Measurements from ENCODE around the gene MORN5.
"Not testable (repeated sequence)": the region's sequence is repeated elsewhere in the genome, so short reads cannot be mapped to it uniquely, and the experiment has no call there.

The MORN5 gene

GRCh38 chr9:122159026-122159924, at the start of gene MORN5, which contains the start of gene NDUFA8:
Gene MORN5, plus strand, starts transcription at chr9:122159908. Its CDS starts 65 bp downstream, at chr9:122159973.
Gene NDUFA8, minus strand, starts transcription at chr9:122159779. Its CDS starts 102 bp downstream, at chr9:122159677.
- peak; percentile 85 for DNase-seq

DNA sequence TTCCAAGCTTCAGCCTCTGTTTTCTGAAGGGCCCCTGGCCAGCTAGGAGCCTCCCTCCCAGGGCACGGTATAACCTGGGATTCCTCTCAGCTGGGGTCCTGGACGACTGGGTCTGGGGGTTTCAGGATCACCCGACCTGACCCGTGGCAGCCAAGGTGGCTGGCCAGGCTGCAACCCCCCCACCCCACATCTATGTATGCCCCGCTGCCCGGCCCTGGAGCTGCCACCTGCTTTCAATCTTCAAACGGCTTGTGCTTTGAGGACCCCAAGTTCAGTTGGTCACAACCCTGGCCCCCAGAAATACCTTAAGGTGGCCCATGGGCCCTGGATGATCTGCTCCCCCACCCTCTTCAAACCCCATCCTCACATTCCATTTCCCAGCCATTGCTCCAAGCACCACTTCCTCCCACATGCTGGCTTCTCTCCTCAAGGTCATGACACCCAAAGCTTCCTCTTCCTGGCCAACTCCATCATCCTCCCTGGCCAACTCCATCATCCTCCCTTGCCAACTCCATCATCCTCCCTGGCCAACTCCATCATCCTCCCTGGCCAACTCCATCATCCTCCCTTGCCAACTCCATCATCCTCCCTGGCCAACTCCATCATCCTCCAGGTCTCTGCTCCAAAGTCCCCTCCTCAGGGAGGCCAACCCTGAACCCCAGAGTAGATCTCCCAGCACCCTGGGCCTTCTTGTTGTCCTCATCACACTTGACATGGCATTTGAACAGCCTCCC, 49.4 kb upstream of the MORN5 start:
- DNase-seq, result no peak

DNA sequence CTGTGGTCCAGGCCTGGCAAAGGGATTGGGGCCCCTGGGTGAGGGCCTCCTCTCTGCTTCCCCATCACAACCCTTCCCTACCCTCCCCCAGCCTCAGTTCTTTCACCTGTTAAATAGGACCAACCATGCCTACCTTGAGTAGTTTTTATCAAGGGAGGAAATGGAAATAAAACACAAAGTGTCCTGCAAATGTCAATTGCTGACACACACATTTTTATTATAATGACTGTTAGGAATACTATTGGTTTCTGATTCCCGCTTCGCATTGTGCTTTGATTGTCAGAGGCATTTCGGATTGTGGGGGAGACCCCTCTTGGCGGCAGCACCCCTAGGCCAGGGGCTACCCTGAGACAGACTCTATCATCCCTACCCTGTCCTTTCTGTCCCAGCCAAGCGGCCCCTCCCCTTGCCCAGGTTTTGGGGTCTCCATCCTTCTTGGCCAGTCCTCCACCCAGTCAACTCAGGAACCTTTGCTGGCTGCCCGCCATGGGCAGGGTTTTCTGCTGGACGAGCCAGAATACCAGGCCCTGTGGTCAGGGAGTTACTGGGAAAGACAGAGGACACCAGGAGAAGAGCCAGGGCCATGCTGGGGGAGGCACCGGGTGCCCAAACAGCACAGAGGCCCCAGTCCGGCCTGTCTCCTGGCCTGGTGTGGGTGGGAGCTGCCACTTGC, 48.2 kb upstream of the MORN5 start:
- no peak for DNase-seq

DNA sequence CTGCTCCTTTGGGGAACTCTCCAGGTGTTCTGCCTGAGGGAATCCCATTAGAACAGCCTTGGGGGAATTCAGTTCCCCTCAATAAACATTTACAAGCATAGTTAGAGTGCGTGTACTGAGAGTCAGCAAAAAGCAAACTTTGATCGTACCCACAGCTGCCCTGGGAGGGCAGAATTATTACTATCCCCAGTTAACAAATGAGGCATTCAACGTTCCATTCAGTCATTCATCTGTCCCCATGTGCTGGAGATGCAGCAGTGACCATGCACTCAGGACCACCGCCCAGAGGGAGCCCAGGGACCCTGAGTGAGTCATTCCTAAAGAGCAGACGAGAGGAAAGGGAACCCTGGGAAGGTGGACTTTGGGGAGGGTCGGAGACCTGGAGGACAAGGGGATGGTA, 47.5 kb upstream of the MORN5 start:
- no peak for DNase-seq

GRCh38 chr9:122113574-122113973, 46.1 kb upstream of the MORN5 start:
- no peak for DNase-seq

GRCh38 chr9:122115176-122116035, 44.3 kb upstream of the MORN5 start:
- no peak for DNase-seq

DNA sequence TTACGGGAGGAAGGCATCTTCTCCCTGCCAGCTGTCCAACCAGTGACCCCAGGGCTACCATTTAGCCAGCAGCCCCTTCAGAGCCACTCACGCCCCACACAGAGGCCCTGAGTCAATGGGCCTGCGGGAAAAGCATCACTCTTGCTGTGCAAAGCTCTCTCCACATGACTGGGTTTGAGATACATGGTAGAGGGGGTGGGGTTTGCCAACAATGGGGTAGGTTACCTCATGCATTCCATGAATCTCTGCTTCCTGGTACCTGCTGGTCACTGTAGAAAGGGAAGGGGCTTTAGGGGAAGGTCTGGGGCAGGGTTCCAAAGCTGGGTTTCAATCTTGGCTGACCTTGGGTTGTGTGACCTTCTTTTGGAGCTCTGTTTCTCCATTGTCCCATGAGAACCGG, 43.7 kb upstream of the MORN5 start:
- no peak for DNase-seq

DNA sequence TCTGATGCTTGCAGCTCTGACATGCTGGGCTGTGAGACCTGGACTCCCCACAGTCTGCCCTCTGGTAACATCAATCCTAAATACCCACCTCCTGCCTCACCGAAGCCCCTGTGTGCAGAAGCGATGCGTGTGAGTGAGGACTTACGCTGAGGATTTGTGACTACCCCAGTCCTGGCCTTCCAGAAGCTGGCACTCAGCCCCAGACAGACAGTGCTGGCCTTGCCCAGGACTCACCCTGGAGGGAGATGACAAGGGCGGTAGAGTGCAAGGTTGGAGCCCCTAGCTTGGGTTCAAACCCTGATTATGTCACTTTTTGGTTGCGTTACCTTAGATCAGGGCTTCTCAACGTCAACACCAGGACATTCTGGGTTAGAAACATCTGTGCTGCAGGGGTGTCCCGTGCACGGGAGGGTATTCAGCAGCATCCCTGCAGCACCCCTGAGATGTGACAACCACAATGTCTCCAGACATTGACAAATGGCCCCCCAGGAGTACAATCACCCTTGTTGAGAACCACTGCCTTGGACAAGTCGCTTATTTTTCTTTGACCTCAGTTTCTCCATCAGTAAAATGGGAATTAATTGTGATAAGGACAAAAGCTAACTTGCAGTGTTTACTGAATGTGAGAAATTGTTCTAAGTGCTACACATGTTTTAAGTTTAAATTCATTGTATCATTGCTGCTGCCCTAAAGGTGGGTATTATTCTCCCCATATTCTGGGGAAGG, 43.1 kb upstream of the MORN5 start:
- no peak for DNase-seq

GRCh38 chr9:122117241-122117640, 42.5 kb upstream of the MORN5 start:
- DNase-seq, result not testable (repeated sequence)

DNA sequence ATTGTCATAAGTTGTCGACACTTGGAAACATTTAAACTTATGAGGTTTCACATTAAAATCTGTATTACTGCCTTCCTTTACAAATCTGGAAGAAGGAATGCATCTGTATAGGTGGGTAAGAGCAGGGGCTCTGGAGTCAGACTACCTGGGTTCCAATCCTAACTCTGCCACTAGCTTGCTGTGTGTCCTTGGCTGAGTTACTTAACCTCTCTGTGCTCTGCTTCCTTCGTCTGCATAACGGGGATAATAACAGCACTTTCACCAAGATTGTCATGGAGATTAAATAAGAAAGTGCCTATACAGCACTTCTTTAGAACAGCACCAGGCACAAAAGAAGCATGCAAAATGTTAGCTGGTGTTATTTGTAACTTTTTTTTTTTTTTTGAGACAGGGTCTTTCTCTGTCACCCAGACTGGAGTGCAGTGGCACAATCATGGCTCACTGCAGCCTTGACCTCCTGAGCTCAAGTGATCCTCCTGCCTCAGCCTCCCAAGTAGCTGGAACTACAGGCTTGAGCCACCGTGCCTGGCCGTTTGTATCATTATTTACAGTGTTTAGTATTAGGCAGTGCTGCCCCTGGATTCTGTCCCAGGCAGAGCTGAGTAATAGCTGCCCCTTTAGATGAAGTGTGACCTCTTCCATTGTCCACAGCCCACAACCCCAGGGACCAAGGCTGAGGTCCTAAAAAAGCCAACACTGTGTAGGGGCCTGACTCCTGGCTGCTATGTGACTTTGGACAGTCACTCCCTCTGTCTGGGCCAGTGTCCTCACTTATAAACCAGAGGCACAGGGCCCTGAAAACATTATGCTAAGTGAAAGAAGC, 41.2 kb upstream of the MORN5 start:
- no peak for DNase-seq

GRCh38 chr9:122119166-122119521, 40.6 kb upstream of the MORN5 start:
- DNase-seq, result no peak

DNA sequence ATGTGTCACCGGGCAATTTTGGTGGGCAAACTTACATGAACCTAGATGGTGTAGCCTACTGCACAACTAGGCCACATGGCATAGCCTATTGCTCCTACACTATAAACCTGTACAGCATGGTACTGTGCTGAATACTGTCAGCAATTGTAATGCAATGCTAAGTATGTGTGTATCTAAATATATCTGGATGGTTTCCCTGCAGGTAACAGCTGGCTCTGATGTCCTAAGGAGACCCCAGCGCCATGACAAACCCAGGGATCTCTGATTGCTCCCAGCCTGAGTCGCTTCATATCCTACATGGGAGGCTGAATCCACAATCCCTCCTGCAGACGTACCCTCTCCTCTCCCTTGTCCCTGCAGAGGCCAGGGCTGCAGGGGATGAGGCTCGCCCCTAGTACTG, 40.0 kb upstream of the MORN5 start:
- no peak for DNase-seq

GRCh38 chr9:122120316-122121071, 39.2 kb upstream of the MORN5 start:
- no peak for DNase-seq

DNA sequence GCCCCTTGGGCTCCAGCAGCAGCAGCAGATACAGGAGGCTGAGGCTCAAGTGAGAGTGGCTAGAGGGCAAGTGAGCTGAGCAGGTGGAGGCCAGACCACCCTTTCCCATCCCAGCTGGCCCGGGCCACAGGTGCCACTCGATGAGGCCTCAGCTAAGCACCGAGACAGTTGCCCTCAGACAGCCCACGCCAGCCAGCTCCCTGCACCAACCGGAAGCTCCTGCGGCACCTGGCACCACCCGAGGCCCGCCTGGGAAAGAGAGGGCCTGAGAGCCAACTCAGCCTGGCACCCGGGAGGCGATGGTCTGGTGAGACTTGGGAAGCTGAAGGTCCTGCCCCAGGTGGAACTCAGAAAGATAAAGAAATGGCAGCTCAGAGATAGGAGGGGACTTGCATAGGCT, 38.3 kb upstream of the MORN5 start:
- DNase-seq, result no peak

DNA sequence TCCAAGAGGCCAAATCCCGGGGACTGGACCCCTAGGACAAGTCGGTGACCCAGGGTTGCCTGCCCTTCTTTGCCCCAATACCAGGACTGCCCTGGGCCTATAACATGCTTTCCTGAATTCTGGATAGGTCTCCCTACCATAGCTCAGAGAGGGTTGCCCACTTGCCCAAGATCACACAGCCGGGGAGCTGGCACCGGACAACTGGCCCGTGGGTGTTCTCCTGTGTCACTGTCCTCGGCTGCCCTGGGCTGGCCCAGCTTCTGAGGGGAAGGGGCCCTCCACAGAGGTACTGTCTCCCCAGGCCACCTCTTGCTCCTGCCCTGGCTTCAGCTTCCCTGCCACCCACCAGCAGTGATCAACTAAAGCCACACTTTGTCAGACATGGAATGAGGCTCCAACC, 37.8 kb upstream of the MORN5 start:
- DNase-seq, result no peak

GRCh38 chr9:122122468-122122867, 37.2 kb upstream of the MORN5 start:
- DNase-seq, result no peak

DNA sequence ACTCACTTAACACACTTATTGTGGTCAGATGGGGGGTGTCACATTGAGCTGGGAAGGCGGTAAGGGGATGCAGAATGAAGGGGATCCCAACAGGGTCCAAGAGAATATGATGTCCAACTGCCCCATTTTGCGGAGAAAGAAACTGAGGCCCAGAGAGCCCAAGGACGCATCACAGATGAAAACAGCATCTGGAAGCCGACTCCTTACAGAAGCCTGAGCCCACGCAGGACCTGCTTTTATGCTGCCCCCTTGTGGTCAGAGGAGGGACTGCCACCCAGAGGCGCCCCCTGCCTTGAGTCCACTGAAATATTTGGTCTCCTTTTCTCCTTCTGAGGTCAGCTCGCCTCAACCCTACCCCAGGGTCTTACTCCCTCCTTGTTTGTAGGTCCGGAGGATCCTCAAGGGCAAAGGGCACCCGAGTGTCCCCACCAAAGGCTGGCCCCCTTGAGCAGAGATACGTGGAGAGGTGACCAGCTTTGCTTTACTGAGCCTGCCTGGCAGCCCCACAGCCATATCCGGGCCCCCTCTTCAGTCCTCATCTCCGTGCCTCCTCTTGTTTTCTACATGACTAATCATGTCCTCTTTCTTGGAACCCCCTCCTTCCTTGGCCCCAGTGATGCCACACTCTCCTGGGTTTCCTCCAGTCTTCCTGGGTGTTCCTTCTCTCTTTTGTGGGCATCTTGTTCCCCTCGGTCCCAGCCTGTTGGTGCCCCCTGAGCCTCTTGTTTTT, 36.6 kb upstream of the MORN5 start:
- DNase-seq, result no peak

- no peak for DNase-seq
Measured at GRCh38 chr9:122124048-122124447, 35.7 kb upstream of the MORN5 start.

DNA sequence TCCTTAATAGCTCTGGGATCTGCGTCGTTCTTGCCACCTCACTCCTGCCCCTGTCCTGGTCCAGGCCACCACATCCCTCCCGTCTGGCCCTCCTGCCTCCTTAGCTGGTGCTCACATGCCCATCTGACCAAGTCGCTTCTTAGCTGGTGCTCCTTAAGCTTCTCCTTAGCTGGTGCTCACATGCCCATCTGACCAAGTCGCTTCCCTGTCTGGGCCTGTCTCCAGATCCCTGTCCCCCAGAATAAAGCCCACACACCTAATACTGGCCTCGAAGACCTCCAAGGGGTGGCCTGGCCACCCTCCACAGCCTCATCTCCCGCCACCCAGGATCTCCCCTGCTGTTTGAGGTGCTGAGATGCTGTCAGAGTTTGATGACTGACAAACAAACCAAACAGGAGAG, 35.2 kb upstream of the MORN5 start:
- no peak for DNase-seq

DNA sequence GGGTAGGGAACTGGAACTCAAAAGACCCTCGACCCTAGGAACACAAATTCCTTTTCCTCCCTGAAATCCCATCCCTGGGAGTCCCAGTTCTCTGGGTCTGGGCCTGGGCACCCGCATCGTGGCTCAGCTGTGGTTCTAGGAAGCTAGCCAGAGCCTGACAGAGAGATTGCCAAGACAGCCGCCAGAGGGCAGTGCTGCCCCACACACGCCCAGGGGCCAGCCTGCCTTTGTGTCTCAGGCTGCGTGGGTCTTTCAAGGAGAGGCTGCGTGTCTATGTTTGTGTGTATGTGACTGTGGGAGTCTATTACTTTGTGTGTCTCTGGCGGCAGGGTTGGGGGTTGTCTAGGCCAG, 34.6 kb upstream of the MORN5 start:
- no peak for DNase-seq
